GM19240 (cell line): ENCODE results near the gene PRPSAP1.

Experiments used
- DNase-seq: peaks from one replicate; pipeline ENCODE4 v3.0.0; 2011; ENCODE audit warnings: low spot score; ENCODE audit not compliant: insufficient read length

PRPSAP1 gene

DNA sequence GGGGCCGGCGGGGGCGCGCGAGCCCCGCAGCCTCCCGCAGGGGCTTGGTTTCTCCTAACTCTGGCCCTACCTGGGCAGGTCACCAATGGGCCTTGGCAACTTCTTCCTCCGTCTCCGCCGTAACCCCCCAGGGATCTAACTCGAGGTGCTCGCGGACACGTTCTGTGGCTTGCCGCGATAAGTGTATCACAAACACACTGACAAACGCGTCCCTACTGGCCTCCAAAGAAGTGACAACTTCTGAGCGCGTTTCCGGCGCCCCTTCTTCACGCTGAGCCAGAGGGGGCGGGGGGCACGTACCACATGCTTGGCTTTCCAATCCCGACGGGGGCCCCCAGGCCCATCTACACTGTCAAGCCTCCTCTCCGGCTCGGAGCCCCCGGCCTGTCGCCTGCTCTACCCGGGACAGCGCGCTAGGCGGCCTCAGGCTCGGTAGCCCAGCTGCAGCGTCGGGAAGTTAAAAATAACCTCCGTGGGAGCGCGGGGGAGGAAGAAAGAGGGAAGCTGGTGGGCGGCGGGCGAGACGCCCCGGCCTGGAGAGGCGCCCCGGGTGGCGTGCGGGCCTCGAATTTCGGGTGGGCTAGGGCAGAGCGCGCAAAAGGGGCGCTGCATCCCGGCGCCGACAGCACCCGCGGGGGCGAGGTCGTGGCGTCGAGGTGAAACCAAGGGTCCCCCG, 30.0 kb upstream of the PRPSAP1 start:
- DNase-seq, result no peak

DNA sequence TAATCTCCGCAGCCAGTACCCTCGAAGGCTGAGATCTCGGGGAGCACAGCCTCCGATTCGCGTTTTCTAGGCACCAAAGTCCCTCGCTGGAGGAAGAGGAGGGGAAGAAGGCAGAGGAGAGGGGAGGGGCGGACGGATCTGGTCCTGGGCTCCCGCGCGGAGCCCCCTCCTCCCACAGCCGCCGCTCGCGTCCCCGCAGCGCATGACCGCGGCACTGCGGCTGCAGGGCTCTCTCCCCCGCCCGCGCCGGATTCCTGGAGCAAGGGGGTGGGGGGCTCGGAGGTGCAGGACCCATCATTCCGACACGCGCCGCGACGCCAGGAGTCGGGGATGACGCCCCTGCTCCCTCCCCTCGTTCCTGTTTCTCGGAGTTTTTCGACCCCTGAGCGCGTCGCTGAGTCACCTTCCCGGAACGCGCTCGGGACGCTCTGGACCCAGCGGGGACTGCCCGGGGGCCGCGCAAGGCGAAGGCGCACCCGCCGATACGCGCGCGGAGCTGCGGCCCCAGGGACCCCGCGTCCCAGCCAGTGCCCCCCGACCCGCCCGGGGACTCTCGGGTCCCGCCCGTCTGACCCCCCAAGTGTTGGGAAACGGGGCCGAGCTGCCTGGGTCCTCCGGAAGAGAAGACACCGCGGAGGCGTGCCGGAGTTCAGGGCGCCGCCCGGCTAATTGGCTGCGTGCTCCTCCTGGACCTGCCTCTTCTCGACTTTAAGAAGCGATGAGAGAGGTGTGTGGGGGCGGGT, 29.3 kb upstream of the PRPSAP1 start:
- DNase-seq, result peak; percentile 36

DNA sequence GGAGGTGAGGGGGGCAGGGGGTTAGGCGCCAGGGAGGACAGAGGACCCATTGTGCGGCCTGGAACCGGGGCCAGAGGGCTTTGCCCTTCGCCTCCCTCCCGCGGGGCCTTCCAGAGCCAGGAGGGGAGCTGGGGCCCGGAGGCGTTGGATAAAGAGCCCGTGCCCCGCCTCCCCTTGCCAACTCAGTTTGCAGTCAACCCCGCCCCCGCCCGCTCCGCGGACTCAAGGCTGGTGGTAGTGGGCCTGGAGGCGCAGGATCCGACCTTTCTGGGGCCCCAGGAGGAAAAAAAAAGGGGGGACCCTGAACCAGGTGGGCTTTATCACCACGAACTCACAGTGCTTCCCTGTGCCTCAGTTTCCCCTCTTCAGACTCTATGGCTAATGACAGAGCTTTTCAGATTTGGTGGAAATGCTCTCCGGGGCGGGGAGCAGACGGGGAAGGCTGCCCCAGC, 28.7 kb upstream of the PRPSAP1 start:
- DNase-seq, result no peak

DNA sequence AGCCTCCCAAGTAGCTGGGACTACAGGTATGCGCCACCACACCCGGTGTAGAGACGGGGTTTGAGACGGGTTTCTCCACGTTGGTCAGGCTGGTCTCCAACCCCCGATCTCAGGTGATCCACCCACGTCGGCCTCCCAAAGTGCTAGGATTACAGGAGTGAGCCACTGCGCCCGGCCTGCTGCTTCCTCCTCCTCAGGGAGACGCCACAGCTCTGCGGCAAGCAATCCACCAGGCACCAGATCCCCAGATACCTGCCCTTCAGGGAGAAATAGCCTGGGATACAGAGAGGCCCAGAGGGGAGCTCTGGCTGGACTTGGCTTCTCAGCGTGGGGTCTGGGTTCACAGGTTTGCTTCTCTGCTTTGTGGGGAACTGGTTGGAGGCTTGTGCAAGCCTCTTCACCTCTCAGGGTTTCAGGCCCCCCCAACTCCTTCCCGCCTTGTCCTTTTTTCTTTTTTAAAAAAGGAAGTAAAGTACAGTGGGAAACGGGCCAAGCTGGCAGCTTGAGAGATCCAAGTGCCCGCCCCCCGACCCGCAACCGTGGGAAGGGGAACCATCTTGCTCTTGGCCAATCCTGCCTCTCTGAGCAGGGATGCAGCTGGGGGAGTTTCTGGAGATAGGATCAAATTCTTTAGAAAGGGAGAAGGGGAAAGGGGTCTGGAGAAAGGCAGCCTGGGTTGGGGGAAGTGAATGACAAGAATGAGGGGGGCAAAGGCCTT, 28.1 kb upstream of the PRPSAP1 start:
- DNase-seq, result no peak

DNA sequence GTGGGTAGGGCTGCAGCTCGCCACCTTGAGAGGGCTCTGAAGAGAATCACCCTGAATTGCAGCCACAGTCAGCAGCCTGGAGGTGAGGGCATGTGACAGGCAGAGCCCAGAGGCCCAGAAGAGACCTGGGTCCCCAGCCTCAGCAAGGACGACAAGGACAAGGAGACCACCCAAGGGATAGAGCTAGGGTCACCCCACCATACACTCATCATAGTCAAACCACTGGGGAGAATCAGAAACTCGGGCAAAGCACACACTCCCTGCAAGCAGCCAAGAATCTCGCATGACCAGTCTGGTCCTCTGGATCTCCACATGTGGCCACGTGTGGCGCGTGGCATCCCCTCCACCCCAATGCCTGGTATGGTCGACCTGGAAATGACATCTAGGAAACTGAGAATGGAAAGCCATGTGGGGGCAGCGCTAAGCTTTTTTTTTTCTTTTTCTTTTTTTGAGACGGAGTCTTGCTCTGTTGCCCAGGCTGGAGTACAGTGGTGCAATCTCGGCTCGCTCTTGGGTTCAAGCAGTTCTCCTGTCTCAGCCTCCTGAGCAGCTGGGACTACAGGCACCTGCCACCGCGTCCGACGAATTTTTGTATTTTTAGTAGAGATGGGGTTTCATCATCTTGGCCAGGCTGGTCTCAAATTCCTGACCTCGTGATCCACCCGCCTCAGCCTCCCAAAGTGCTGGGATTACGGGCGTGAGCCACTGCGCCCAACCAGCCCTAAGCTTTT, 26.1 kb upstream of the PRPSAP1 start:
- DNase-seq, result no peak

DNA sequence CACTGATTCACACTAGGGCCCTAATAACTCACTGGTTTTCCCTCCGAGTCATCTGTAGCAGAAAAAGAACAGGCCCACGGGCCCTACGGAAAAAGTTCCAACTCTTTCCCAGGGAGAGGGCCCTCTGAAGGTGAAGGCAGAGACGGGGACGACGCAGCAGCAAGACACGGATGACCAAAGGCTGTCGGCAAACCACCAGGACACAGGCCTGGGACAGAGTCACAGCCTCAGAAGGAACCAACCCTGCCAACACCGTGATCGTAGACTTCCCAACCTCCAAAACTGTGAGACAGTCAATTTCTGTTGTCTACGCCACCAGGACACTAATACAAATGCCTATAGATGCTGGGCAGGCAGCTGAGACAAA, 25.5 kb upstream of the PRPSAP1 start:
- DNase-seq, result no peak

DNA sequence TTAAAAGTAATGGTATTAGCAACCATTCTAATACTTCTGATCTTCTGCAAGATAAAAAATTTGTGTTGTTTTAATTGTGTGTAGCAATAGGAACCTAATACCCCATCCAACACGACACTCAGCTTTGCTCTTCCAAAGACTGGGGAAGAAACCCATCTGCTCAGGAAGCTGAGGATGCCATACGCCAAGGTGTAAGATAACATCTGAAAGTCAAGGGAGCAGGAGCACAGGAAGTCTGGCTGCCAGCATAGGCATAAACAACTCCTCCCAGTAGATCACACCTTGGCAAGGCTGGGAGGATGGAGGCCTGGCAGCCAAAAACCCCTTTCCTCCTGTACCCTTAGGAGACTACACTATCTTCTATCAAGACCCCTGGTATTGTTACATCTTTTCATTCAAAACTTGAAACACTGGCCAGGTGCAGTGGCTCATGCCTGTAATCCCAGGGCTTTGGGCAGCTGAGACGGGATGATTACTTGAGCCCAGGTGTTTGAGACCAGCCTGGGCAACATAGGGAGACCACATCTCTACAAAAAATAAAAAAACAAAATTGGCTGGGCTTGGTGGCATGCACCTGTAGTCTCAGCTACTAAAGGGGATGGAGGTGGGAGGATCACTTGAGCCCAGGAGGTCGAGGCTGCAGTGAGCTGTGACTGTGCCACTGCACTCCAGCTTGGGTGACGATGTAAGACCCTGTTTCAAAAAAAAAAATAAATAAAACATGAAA, 25.0 kb upstream of the PRPSAP1 start:
- no peak for DNase-seq

DNA sequence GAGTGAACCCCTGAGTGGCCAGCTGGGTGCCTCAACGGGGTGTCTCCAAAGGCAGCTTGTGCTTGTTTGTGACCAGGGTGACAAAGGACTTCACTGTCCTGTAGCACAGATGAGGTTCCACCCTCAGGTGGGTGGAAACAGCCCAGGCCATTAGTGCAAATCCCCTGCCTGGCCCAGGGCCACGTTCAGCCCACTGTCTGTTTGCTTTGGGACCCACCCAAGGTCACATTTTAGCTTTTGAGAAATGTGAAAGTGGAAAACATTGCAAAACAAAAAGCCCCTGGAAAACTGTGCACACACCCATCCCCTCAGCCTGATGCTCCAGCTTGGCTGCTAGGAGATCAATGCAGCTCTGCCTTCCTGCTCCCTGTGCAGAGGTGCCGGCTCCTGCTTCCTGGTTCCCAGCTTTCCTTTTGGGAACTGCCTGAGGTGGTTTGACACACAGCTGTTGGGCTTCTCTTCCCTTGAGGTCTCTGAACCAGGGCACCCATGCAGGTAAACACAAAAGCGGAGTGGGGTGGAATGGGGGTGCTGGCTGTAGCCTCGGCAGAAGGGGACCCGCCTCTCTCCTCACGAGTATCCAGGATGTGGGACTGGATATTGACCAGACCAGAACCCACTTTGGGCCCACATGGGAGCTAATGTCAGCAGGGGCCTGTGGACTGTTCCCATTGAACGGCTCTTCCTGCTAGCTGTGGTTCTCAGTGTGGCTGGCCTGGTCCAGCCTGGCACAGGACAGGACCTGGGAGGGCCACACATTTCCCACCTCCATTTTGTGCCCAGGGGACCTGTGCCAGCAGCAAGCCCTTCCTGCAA, 22.8 kb upstream of the PRPSAP1 start:
- no peak for DNase-seq

DNA sequence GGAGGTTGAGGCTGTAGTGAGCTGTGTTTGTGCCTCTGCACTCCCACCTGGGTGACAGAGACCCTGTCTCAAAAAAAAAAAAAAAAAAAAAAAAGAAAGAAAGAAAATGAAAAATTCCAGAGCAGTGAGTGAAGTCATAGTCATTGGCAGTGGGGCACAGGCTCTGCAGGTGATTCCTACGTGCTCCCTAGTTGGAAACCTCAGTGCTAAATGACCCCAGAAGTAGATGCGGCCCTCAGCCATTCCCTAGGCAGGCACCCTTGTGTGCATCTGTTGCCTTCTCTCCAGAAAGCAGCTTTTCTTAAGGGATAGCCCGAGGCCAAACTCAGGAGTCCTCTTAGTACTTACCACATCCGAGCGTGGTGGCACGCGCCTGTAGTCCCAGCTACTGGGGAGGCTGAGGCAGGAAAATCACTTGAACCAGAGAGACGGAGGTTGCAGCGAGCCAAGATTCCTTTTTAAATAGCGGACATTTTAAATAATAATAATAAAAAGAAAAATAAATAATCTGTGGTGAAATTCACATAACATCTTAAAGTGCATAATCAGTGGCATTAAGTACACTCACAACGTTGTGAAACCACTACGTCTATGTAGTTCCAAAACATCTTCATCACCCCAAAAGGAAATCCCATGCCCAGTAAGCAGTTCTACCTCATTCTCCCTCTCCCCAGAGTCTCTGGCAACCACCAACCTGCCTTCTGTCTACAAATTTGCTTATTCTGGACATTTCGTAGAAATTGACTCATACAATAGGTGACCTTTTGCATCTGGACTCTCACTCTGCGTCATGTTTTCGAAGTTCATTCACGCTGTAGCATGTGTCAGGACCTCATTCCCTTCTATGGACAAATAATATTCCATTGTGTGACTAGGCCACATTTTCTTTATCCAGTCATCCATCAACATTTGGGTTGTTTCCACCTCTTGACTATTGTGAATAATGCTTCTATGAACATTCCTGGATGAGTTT, 18.2 kb upstream of the PRPSAP1 start:
- DNase-seq, result no peak

DNA sequence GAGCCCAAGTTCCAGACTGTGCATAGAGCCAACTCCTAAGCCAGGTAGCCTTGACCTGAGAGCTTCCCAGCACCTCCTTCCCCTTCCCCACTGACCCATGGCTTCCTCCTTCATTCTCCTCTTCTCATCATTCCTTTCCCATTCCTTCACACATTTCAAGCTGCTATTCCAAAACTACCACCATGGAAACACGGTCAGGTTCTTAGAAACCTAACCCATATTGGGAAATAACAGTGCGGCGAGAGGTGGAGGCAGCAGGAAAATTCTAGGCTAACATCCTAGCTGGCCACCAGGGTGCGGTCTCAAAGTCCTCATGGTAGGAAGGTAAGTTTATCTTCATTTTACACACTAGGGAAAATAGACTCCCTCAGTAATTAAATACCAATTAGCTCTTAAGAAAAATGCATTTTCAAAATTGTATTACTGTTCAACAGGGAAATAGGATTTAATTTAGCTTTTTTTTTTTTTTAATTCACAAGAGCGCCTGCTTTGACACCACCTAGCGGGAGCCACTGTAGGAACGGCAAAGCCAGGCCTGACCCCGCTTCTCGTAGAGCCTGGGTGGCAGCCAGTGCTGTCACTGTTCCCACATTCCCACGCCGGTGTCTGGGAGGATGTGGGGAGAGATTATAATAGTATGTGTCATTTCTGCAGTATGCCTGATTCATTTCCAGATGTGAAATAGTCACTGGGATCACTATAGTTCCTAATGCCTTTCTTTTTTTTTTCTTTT, 16.7 kb upstream of the PRPSAP1 start:
- no peak for DNase-seq

DNA sequence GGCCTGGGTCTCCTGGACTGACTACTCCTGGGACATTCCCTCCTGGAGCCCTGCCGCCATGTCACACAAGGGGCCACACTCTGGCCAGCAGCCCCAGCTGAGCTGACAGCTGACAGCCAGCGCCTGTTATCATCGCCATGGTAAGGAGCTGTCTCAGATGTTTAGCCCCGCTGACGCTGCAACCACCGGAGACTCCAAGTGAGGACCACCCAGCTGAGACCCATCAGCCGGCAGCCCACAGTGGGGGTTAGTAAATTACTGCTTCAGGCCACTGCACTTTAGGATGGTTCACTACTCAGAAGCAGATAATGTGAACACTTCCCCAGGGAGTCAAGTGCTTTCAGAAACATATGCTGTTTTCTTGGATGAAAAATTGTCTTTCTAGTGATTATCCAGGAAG, 16.1 kb upstream of the PRPSAP1 start:
- DNase-seq, result no peak

DNA sequence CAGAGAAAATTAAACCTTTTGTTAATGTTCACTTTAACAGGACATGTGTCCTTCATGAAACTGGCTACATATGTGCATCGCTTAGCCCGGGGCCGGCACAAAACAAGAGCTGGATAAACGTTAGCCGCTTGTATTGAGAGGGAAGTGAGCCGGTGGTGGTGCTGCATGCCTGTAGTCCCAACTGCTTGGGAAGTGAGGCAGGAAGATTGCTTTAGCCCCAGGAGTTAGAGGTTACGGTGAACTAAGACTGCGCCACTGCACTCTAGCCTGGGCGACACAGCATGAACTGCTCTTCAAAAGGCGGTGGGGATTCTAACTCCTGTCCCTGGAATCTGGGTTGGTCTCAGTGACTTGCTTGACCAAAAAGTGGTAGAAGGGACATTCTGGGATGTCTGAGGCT, 15.7 kb upstream of the PRPSAP1 start:
- no peak for DNase-seq

DNA sequence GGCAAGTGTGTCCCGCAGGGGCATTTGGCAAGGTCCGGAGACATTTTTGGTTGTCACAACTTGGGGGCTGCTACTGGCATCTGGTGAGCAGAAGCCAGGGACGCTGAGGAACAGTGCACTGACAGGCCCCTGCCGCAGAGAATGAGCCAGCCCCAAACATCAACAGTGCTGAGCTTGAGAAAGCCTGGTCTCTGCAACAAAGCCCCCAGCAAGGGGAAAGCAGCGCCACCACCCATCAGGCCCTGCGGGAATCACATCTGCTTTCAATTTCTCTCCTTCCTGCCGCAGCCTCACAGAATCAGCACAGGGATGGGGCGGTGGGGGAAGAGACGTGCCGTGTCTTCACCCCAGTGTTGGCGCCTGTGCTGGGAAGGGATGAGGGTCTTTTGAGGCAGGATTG, 14.8 kb upstream of the PRPSAP1 start:
- no peak for DNase-seq

DNA sequence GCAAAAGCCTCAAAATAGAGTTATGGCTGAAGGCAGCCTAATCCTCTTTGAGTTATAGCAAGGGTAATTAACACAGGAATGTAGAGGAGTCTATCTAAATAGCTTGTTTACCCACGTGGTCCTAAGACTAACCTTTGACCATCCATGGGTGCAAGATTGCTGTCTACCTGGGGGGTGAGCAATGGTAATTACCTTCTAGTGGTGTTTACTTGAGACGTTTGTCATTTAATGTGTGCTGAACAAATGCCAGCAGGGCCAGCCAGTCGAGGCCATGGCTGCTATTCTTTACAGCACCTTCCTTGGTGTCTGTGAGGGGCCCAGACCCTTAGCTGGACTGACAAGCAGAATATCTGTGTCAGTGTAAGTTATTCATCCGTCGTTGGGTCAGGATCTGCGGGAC, 13.9 kb upstream of the PRPSAP1 start:
- DNase-seq, result no peak

DNA sequence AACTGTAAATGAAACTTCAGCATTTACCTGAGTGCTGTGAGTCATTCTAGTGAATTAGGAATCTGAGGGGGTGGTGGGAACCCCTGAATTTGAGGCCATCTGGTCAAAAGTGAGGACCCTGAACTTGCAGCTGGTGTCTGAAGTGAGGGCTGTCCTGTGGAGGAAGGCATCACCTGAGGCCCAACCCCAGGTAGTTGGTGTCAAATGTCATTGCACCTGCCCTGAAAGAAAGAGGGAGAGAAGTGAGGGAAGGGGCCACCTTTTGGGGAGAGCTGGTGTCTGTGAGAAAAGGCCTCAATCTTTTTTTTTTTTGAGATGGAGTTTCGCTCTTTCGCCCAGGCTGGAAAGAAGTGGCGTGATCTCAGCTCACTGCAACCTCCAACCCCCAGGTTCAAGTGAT, 12.5 kb upstream of the PRPSAP1 start:
- DNase-seq, result no peak

DNA sequence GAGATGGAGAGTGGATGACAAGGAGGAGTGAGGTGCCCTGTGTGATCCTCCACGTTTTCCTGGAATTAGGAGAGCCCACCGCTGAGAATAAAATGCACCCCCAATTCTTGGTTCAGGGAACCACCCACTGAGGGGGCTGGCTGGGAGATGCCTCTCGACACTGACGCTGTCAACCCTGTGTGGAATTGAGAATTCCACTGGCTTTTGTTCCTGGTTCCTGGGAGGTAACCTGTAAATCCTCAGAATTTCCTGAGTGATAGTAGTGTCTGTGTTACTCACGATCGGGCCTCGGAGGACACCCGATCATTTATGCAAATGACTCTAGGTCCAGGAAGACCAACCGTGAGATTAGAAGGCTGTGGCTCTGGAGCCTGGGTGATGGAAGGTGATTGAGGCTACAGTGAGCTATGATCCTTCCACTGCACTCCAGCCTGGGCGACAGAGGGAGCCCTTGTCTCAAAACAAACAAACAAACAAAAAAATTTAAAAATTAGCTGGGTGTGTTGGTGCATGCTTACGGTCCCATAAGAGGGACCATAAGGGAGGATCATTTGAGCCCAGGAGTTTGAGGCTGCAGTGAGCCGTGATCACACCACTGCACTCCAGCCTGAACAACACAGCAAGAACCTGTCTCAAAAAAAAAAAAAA, 11.7 kb upstream of the PRPSAP1 start:
- no peak for DNase-seq

DNA sequence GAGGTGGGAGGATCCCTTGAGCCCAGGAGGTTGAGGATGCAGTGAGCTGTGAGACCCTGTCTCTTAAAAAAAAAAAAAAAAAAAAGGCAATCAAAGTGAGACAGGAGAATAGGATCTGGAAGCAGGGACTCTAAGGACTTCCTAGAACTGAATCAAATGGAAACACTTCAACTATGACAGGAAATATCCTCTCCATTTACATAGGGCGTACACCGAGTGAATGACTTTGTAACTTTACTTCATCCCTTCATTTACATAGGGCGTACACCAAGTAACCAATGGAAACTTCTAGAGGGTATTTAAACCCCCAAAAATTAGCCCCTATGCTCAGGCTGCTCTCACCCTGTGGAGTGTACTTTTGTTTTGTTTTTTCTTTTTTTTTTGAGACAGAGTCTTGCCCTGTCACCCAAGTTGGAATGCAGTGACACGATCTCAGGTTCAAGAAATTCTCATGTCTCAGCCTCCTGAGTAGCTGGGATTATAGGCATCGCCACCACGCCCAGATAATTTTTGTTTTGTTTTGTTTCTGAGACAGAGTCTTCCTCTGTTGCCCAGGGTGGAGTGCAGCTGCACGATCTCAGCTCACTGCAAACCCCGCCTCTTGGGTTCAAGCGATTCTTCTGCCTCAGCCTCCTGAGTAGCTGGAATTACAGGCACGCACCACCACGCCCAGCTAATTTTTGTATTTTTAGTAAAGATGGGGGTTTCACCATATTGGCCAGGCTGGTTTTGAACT, 9.6 kb upstream of the PRPSAP1 start:
- no peak for DNase-seq
